Measurements from ENCODE around the gene KIF13A.

KIF13A gene

DNA sequence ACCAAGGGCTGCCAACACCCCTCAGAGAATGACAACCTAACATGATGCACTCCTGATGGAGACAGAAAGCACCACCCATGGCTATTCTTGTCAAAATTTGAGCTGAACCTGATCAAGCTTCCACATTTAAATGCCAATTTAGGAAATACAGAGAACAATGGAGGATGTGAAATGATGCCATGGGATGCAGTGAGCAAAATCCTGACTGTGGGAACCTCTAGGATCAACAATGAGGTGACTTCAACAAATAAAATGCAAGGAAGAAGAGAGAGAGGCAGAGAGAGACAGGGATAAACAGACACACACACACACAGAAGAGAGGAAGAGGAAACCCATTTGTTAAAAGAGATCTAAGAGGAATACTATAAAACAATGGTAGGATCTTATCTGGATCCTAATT lies 161.1 kb downstream of the KIF13A start:
- TF ChIP-seq, protein P1, sequence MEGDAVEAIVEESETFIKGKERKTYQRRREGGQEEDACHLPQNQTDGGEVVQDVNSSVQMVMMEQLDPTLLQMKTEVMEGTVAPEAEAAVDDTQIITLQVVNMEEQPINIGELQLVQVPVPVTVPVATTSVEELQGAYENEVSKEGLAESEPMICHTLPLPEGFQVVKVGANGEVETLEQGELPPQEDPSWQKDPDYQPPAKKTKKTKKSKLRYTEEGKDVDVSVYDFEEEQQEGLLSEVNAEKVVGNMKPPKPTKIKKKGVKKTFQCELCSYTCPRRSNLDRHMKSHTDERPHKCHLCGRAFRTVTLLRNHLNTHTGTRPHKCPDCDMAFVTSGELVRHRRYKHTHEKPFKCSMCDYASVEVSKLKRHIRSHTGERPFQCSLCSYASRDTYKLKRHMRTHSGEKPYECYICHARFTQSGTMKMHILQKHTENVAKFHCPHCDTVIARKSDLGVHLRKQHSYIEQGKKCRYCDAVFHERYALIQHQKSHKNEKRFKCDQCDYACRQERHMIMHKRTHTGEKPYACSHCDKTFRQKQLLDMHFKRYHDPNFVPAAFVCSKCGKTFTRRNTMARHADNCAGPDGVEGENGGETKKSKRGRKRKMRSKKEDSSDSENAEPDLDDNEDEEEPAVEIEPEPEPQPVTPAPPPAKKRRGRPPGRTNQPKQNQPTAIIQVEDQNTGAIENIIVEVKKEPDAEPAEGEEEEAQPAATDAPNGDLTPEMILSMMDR (IDR thresholded peaks at IDR 0.05; ENCODE audit: borderline replicate concordance, control extremely low read depth, extremely low read depth, insufficient read depth, missing control alignments), result no peak
- DNase-seq (ENCODE audit: low spot score), result no peak
- in situ Hi-C loops (cut with MboI; ENCODE audit: low sequenced_read_pairs, unreplicated experiment), result no loop called here

DNA sequence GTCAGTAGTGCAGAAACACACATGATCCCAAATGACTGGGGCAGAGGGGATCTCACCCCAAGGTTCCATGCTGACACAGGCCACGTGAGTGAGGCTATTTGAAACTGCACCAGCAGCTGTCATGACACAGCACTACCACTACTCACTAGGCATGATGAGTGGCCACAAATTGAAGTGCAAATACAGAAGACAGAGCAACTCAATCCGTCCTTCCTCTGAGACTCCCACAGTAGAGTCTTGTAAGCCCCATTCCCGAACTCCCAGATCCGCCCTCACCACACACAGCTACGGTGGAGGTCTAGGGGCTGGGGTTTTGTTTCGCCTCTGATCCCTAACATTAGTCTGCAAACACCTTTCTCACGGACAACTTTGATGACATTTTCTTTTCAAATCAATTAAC lies 167.4 kb downstream of the KIF13A start:
- in situ Hi-C loops (cut with MboI; ENCODE audit: low sequenced_read_pairs, unreplicated experiment), result no loop called here
- TF ChIP-seq, protein P1 (IDR thresholded peaks at IDR 0.05; ENCODE audit: borderline replicate concordance, control extremely low read depth, extremely low read depth, insufficient read depth, missing control alignments), result no peak
- DNase-seq (ENCODE audit: low spot score), result no peak

DNA sequence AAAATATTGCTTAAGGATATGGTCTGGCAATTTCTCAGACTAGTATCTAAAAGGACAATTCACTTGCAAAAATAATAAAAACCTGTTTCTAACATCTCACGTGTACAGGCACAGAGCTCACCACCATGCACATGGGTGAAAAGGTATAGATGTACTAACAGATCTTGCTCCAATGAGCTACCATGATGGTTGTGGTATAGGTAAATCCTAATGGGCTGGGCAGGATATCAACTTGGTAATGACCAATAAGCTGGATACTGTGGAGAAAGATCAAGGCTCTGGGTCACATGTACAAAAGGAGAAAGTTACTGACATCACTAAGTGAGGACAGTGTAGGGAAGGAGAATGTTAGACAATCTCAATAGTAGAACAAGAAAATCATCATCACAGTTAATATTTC lies 169.7 kb downstream of the KIF13A start:
- no peak for DNase-seq (ENCODE audit: low spot score)
- in situ Hi-C loops (cut with MboI; ENCODE audit: low sequenced_read_pairs, unreplicated experiment), result no loop called here
- TF ChIP-seq, protein P1 (IDR thresholded peaks at IDR 0.05; ENCODE audit: borderline replicate concordance, control extremely low read depth, extremely low read depth, insufficient read depth, missing control alignments), result no peak

DNA sequence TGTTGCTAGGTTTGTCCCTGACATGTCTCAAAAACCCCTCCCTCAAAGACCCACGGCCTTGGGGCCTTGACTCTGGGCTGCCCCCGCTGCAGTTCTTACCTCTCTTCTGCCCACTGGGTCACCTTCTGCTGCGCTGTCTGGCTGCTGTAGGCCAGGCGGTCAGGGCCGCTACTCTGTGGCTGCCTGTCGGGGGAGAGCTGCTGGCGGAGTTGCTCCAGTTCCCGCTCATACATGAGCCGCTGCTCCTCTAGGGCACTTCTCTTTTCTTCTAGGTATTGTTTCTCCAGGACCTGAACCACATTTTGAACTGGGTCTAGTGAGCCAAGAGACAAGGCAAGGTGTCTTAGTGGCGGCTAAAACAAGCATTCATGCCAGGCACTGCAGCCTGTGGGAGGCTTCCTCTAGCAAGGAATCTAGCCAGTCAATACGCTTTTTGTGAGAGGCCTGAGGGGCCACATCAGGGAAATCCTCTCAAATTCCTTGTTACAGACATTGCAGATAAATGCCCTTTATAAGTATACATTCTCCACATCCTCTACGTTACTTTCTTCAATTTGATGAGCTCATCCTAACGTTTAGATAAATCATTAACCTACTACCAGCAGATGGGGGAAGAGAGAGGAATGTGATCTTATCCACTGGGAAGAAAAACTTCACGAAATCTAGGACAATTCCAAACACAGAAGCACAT lies 170.4 kb downstream of the KIF13A start:
- in situ Hi-C loops (cut with MboI; ENCODE audit: low sequenced_read_pairs, unreplicated experiment), result no loop called here
- TF ChIP-seq, protein P1 (IDR thresholded peaks at IDR 0.05; ENCODE audit: borderline replicate concordance, control extremely low read depth, extremely low read depth, insufficient read depth, missing control alignments), result no peak
- no peak for DNase-seq (ENCODE audit: low spot score)

DNA sequence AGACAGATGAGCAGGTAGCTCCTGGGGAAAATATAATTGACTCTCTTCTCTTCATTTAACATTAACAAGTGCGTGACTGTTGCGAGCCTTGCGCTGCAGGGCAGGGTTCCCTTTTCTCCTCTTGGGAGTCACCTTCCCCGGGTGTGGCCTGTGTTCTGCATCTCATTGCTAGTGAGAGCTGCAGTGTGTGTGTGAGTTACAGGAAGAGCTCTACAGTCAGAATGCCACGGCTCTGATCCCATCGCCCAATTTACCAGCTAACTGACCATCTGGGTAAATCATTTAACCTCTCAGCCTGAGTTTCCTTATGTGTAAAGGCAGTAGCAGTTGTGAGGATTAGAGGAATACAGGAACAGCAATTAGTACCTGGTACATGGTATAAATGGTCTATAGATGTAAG lies 173.9 kb downstream of the KIF13A start:
- no peak for DNase-seq (ENCODE audit: low spot score)
- in situ Hi-C loops (cut with MboI; ENCODE audit: low sequenced_read_pairs, unreplicated experiment), result no loop called here
- TF ChIP-seq, protein P1 (IDR thresholded peaks at IDR 0.05; ENCODE audit: borderline replicate concordance, control extremely low read depth, extremely low read depth, insufficient read depth, missing control alignments), result no peak

DNA sequence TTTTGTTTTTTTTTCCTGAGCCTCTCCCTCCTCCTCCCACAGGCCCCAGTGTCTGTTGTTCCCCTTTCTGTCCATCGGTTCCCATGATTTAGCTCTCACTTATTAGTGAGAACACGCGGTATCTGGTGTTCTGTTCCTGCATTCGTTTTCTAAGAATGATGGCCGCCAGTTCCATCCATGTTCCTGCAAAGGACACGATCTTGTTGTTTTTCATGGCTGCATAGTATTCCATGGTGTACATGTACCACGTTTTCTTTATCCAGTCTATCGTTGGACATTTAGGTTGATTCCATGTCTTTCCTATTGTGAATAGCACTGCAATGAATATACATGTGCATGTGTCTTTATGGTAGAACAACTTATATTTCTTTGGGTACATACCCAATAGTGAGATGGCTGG lies 175.1 kb downstream of the KIF13A start:
- in situ Hi-C loops (cut with MboI; ENCODE audit: low sequenced_read_pairs, unreplicated experiment), result no loop called here
- DNase-seq (ENCODE audit: low spot score), result no peak
- TF ChIP-seq, protein P1 (IDR thresholded peaks at IDR 0.05; ENCODE audit: borderline replicate concordance, control extremely low read depth, extremely low read depth, insufficient read depth, missing control alignments), result no peak

All from GM13976 (cell line).